ENCODE results near the gene RNF222. TPM values are rescaled to one million over a fixed set of nuclear protein-coding genes. Genes with fewer than 3 reads are reported as not detected.

Gene RNF222
- polyA plus RNA-seq, 1 of the 3 experiments (the other 2 are of a cell fraction) = not detected

- TF ChIP-seq RCOR1 (IDR thresholded peaks at IDR 0.05; ENCODE audit: low read length) (no peak), TCF12 (IDR thresholded peaks at IDR 0.05) (peak; percentile 72), RAD21 (IDR thresholded peaks at IDR 0.05; ENCODE audit: low read length) (no peak)
These were observed 31.4 kb downstream of the RNF222 start (continued) for GRCh38 chr17:8366231-8366630.

- peaks cover 11 to 19% of the 10 kb centered on the region in 2 experiments for H3K36me3 ChIP-seq (replicated peaks in 1 of 2; ENCODE audit: control insufficient read depth in 1 of 2, insufficient read depth in 2 of 2, low read length in 1 of 2)
- H3K79me2 ChIP-seq (ENCODE audit: insufficient read depth) = no peaks in the 10 kb centered on the region
- no peak overlapping the region for H3K9ac ChIP-seq
- peaks cover 0 to 5% of the 10 kb centered on the region in 2 experiments; a peak in 2 of 4 replicates for H3K4me1 ChIP-seq (ENCODE audit: control insufficient read depth in 1 of 2, insufficient read depth in 2 of 2, low read depth in 1 of 2, low read length in 1 of 2)
- no peaks in the 10 kb centered on the region for H3K9me2 ChIP-seq
- 60% methylated on average over 1 of the region's 1 CpG for WGBS (ENCODE audit: low lambda C conversion rate)
- peak overlapping the region; percentile 3 to 57; a peak in 3 of 4 replicates for H3K27ac ChIP-seq (ENCODE audit: low read depth in 2 of 2, low read length in 1 of 2)
- no peaks in the 10 kb centered on the region for H4K20me1 ChIP-seq (ENCODE audit: insufficient read depth)
- no peak overlapping the region for H3K4me3 ChIP-seq (ENCODE audit: low read depth in 2 of 2, low read length in 1 of 2)
- no peaks in the 10 kb centered on the region for H3K27me3 ChIP-seq (ENCODE audit: insufficient read depth)
- no peak overlapping the region for H3K4me2 ChIP-seq
- peaks cover 14% of the 10 kb centered on the region for H3F3A ChIP-seq (replicated peaks; ENCODE audit: insufficient read depth)
- CTCF ChIA-PET = interaction anchor here (1.1 to 2.1 kb wide), 2 partner anchors 11 to 19 kb away, joined by 3 to 4 read pairs; no protein-coding TSS in a partner anchor
- no peak for DNase-seq
- H3K9me3 ChIP-seq = no peaks in the 10 kb centered on the region
- no peak overlapping the region for H2AFZ ChIP-seq (ENCODE audit: low read depth)
- POLR2A ChIA-PET = interaction anchor here (0.9 kb wide), 1 partner anchor 10 kb away, joined by 3 read pairs; no protein-coding TSS in a partner anchor
- TF ChIP-seq EP300 (IDR thresholded peaks at IDR 0.05; ENCODE audit: borderline replicate concordance in 1 of 2, low read depth in 1 of 2, low read length in 1 of 2) (no peak), ZBTB33 (IDR thresholded peaks at IDR 0.05; ENCODE audit: borderline replicate concordance, low read depth) (no peak), JUND (IDR thresholded peaks at IDR 0.05) (no peak), MEF2A (IDR thresholded peaks at IDR 0.05; ENCODE audit: borderline replicate concordance, low read depth) (no peak), TEAD4 (IDR thresholded peaks at IDR 0.05; ENCODE audit: borderline replicate concordance, insufficient read depth) (no peak), USF1 (IDR thresholded peaks at IDR 0.05; ENCODE audit: borderline replicate concordance, low read depth) (no peak), CHD2 (IDR thresholded peaks at IDR 0.05; ENCODE audit: low read length, partially characterized antibody) (no peak), MAX (IDR thresholded peaks at IDR 0.05; ENCODE audit: low read depth) (no peak), MXI1 (IDR thresholded peaks at IDR 0.05; ENCODE audit: low read depth, low read length) (no peak), POLR2AphosphoS5 (IDR thresholded peaks at IDR 0.05; ENCODE audit: low read depth, low read length) (no peak), FOXJ3 (CRISPR knock-in tag; IDR thresholded peaks at IDR 0.05) (no peak), TAF1 (IDR thresholded peaks at IDR 0.05; ENCODE audit: borderline replicate concordance, low read depth, low read length) (no peak), ELF1 (IDR thresholded peaks at IDR 0.05) (no peak), REST (IDR thresholded peaks at IDR 0.05; ENCODE audit: low read depth, low read length) (no peak), GABPA (IDR thresholded peaks at IDR 0.05; ENCODE audit: low read depth) (no peak), TCF12 (IDR thresholded peaks at IDR 0.05) (no peak), SIN3A (IDR thresholded peaks at IDR 0.05; ENCODE audit: borderline replicate concordance, low read depth, low read length) (no peak)
These were observed 32.5 kb downstream of the RNF222 start for GRCh38 chr17:8365143-8365542.

Measured in SK-N-SH (cell line).